GM12872 (cell line): Measurements from ENCODE around the gene POLG2.

Experiments
- CTCF ChIP-seq: IDR thresholded peaks from 3 replicates; pipeline ENCODE4 v1.5.1; 2011; ENCODE audit warnings: low read depth, mild to moderate bottlenecking, low read length, moderate library complexity; ENCODE audit not compliant: insufficient read depth

POLG2 gene

GRCh38 chr17:64500862-64501765 is 4.3 kb upstream of the POLG2 start:
- TF ChIP-seq CTCF: no peak

- TF ChIP-seq CTCF: no peak
Observed at GRCh38 chr17:64500487-64500859, 3.6 kb upstream of the POLG2 start.

GRCh38 chr17:64499805-64500486 is 3.1 kb upstream of the POLG2 start:
- TF ChIP-seq CTCF: no peak

- TF ChIP-seq CTCF: no peak
Observed at GRCh38 chr17:64498308-64499203, 1.7 kb upstream of the POLG2 start.

GRCh38 chr17:64497565-64498035 is 746 bp upstream of the POLG2 start:
- TF ChIP-seq CTCF: no peak

- TF ChIP-seq CTCF: no peak
Observed at GRCh38 chr17:64496348-64496785, 487 bp downstream of the POLG2 start.
